ENCODE results near the gene RASA3. TPM values are rescaled to one million over a fixed set of nuclear protein-coding genes. Genes with fewer than 3 reads are reported as not detected.

The RASA3 gene
- total RNA-seq, 1 donor from 2014 or later: 2.9 TPM

DNA sequence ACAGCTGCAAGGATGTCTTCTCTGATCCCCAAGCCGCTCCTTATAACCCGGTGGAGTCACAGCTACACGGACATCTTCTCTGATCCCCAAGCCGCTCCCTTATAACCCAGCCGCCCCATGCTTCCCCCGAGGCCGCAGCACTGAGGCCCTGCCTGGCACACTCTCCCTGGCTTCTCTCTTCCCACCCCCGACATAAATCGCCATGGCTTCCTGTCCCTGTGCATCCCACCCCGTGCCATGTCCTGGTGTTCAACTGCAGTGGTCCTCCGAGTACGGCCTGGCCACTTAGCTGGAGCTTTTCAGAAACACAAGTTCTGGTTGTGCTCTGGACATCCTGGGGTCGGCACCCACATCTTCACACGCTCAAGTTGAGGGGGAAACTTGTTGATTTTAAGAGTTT lies 60.4 kb downstream of the RASA3 start:
- Mint-ChIP-seq H3K4me3 (peak overlapping the region; percentile 73), H3K36me3 (peaks cover 25% of the 10 kb centered on the region), H3K27me3 (ENCODE audit: insufficient read depth, low read depth) (peaks cover 20% of the 10 kb centered on the region), H3K27ac (peak overlapping the region; percentile 100), H3K9me3 (no peaks in the 10 kb centered on the region), H3K4me1 (peaks cover 71% of the 10 kb centered on the region)
- Histone ChIP-seq H4K20me1 (ENCODE audit: low read depth) (no peaks in the 10 kb centered on the region), H3K9me3 (ENCODE audit: low read depth) (no peaks in the 10 kb centered on the region), H3K4me2 (peak overlapping the region; percentile 11), H2AFZ (replicated peaks) (no peak overlapping the region), H3K27ac (peak overlapping the region; percentile 20), H3K79me2 (ENCODE audit: low read depth) (no peaks in the 10 kb centered on the region), H3K27me3 (no peaks in the 10 kb centered on the region), H3K4me3 (no peak overlapping the region), H3F3A (ENCODE audit: low read depth) (peaks cover 32% of the 10 kb centered on the region), H3K9ac (no peak overlapping the region), H3K4me1 (peaks cover 24% of the 10 kb centered on the region), H3K36me3 (no peaks in the 10 kb centered on the region)
- DNase-seq (ENCODE audit: low spot score): no peak
- TF ChIP-seq EZH2phosphoT487 (IDR thresholded peaks at IDR 0.05) (no peak), EZH2 (IDR thresholded peaks at IDR 0.05) (no peak)
- TF ChIP-seq, protein P1, sequence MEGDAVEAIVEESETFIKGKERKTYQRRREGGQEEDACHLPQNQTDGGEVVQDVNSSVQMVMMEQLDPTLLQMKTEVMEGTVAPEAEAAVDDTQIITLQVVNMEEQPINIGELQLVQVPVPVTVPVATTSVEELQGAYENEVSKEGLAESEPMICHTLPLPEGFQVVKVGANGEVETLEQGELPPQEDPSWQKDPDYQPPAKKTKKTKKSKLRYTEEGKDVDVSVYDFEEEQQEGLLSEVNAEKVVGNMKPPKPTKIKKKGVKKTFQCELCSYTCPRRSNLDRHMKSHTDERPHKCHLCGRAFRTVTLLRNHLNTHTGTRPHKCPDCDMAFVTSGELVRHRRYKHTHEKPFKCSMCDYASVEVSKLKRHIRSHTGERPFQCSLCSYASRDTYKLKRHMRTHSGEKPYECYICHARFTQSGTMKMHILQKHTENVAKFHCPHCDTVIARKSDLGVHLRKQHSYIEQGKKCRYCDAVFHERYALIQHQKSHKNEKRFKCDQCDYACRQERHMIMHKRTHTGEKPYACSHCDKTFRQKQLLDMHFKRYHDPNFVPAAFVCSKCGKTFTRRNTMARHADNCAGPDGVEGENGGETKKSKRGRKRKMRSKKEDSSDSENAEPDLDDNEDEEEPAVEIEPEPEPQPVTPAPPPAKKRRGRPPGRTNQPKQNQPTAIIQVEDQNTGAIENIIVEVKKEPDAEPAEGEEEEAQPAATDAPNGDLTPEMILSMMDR (IDR thresholded peaks at IDR 0.05): no peak

DNA sequence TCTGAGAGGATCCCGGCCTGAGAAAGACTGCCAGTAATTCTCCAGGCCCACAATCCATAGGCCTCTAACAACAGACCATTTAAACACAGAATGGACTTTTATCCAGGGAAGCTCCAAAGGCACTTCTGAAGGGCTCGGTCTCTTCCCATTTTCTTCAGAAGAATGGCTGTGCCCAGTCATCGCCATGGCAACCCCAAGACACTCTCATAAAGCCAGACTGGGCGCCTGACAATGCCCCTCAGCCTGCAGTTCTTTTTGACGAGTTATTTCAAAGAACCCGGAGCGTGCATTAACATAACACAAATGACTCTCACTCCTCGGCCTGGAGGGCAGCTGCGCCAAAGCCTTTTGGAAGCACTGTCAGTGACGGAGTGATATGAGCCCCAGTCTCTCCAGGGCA lies 61.0 kb downstream of the RASA3 start:
- H3K27ac ChIP-seq: peak overlapping the region; percentile 78

DNA sequence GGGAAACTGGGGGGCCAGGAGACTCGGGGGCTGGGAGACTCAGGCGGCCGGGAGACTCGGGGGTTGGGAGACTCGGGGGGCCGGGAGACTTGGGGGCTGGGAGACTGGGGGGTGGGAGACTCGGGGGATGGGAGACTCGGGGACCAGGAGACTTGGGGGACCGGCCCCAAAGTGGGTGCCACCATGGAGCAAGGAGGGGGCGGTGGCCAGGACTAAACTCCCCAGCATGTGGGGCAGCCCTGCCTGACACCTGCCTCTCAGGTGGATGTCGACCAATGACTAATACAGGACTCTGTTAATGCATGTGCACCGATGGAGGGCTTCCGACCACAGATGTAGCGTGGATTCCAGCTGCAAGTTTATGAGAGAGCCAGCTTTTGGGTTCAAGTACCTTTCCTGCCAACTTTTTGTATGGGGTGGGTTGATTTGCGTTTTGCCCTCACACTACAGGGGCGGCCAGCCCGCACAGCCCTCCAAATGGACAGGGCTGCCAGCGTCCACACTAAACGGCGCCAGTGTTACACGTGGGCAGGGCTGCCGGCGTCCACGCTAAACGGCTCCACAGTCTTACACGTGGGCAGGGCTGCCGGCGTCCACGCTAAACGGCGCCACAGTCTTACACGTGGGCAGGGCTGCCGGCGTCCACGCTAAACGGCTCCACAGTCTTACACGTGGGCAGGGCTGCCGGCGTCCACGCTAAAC lies 62.2 kb downstream of the RASA3 start:
- Mint-ChIP-seq H3K9me3 (no peaks in the 10 kb centered on the region), H3K4me3 (no peak overlapping the region), H3K36me3 (peaks cover 20% of the 10 kb centered on the region)

More for the DNA sequence above, 61.0 kb downstream of the RASA3 start:
- Mint-ChIP-seq H3K27ac (peak overlapping the region; percentile 100), H3K4me1 (peaks cover 69% of the 10 kb centered on the region), H3K4me3 (peak overlapping the region; percentile 73), H3K9me3 (no peaks in the 10 kb centered on the region), H3K36me3 (peaks cover 25% of the 10 kb centered on the region), H3K27me3 (ENCODE audit: insufficient read depth, low read depth) (peaks cover 20% of the 10 kb centered on the region)
- H3K79me2 ChIP-seq (ENCODE audit: low read depth): no peaks in the 10 kb centered on the region
- no peaks in the 10 kb centered on the region for H3K27me3 ChIP-seq
- no peaks in the 10 kb centered on the region for H4K20me1 ChIP-seq (ENCODE audit: low read depth)
- no peaks in the 10 kb centered on the region for H3K36me3 ChIP-seq
- H3F3A ChIP-seq (ENCODE audit: low read depth): peaks cover 32% of the 10 kb centered on the region
- H3K9me3 ChIP-seq (ENCODE audit: low read depth): no peaks in the 10 kb centered on the region
- H3K4me3 ChIP-seq: no peak overlapping the region
- no peak overlapping the region for H3K9ac ChIP-seq
- no peak for TF ChIP-seq EZH2phosphoT487 (IDR thresholded peaks at IDR 0.05)
- TF ChIP-seq EZH2 (IDR thresholded peaks at IDR 0.05): no peak
- TF ChIP-seq, protein P1 (IDR thresholded peaks at IDR 0.05): no peak
- no peak overlapping the region for H2AFZ ChIP-seq (replicated peaks)
- H3K4me2 ChIP-seq: peak overlapping the region; percentile 11
- peak; percentile 93 for DNase-seq (ENCODE audit: low spot score)
- peaks cover 24% of the 10 kb centered on the region for H3K4me1 ChIP-seq

More for the DNA sequence above, 62.2 kb downstream of the RASA3 start:
- H3K79me2 ChIP-seq (ENCODE audit: low read depth): no peaks in the 10 kb centered on the region
- DNase-seq (ENCODE audit: low spot score): no peak
- H3K27me3 ChIP-seq: no peaks in the 10 kb centered on the region
- no peak for TF ChIP-seq EZH2phosphoT487 (IDR thresholded peaks at IDR 0.05)
- TF ChIP-seq, protein P1 (IDR thresholded peaks at IDR 0.05): no peak
- TF ChIP-seq EZH2 (IDR thresholded peaks at IDR 0.05): no peak
- H3K36me3 ChIP-seq: no peaks in the 10 kb centered on the region
- peaks cover 37% of the 10 kb centered on the region for H3F3A ChIP-seq (ENCODE audit: low read depth)
- no peak overlapping the region for H3K27ac ChIP-seq
- peaks cover 72% of the 10 kb centered on the region for H3K4me1 Mint-ChIP-seq
- H3K27me3 Mint-ChIP-seq (ENCODE audit: insufficient read depth, low read depth): peaks cover 20% of the 10 kb centered on the region
- H2AFZ ChIP-seq (replicated peaks): no peak overlapping the region
- H3K9me3 ChIP-seq (ENCODE audit: low read depth): no peaks in the 10 kb centered on the region
- no peak overlapping the region for H3K9ac ChIP-seq
- H3K27ac Mint-ChIP-seq: peak overlapping the region; percentile 60
- peaks cover 33% of the 10 kb centered on the region for H3K4me1 ChIP-seq
- no peak overlapping the region for H3K4me2 ChIP-seq
- H4K20me1 ChIP-seq (ENCODE audit: low read depth): no peaks in the 10 kb centered on the region
- no peak overlapping the region for H3K4me3 ChIP-seq

All from neural progenitor cell (in vitro differentiated cells).